NB4 (cell line): ENCODE results near the gene RGS3.

Experiments used
- DNase-seq: peaks from one replicate; pipeline ENCODE4 v3.0.0; 2010; ENCODE audit warnings: low read depth
- H3K4me3 ChIP-seq: one replicate; pipeline ENCODE4 v1.5.1; 2011; ENCODE audit warnings: mild to moderate bottlenecking, low read depth, low read length, moderate library complexity
- MYC ChIP-seq: IDR thresholded peaks from 2 replicates; pipeline ENCODE4 v1.6.1; 2011; ENCODE audit warnings: low read depth, low read length
- POLR2A ChIP-seq: IDR thresholded peaks from 2 replicates; pipeline ENCODE4 v1.6.1; 2011; ENCODE audit warnings: mild to moderate bottlenecking; ENCODE audit not compliant: insufficient read length; ENCODE audit errors: extremely low read depth
- TF ChIP-seq, protein P1 (sequence below): IDR thresholded peaks from 2 replicates; pipeline ENCODE4 v1.6.1; 2011; ENCODE audit warnings: low read depth, low read length
- TF ChIP-seq, protein P2 (sequence below): IDR thresholded peaks from one replicate; pipeline ENCODE4 v1.5.1; 2012; ENCODE audit warnings: low read depth, low read length

The RGS3 gene

DNA sequence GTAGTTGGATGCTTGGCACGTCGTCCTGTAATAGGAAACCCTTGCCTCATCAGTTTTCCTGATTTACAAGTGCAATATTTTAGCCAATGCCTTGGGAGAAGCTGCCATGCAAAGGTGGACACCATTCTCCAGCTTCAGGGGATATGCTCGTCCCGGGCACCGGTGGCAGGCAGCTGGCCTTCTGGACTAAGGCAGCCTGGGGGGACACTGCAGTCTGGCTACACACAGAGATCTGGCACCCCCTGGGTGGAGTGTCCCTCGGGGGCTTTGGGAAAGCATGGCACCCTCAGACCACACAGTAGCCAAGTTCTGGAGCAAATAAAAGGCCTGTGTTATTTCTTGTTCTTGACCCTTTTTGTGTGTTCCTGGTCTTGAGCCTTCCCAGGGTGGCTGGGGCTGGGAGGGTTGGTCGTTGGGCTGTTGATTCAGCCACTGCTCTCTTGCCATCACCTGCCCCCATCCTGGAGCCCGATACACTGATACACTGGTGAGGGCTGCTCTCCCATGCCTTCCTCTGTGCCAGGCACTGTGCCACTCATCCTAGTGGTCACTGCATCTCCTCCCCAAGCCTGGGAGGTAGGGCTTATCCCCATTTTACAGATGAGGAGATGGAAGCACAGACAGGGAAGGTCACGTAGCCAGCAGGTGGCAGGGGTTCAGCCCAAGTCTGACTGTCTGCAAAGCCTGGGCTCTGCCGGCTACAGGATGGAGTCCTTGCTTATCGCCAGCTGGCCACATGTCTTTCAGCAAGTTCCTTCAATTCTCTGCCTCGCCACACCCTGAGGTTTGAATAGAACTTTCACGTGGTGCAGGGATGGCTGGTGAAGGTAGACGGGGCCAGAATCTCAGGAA is 134.1 kb downstream of the RGS3 start:
- no peak overlapping the region for H3K4me3 ChIP-seq
- TF ChIP-seq, protein P1, sequence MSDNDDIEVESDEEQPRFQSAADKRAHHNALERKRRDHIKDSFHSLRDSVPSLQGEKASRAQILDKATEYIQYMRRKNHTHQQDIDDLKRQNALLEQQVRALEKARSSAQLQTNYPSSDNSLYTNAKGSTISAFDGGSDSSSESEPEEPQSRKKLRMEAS, result no peak
- no peak for TF ChIP-seq MYC
- TF ChIP-seq, protein P2, sequence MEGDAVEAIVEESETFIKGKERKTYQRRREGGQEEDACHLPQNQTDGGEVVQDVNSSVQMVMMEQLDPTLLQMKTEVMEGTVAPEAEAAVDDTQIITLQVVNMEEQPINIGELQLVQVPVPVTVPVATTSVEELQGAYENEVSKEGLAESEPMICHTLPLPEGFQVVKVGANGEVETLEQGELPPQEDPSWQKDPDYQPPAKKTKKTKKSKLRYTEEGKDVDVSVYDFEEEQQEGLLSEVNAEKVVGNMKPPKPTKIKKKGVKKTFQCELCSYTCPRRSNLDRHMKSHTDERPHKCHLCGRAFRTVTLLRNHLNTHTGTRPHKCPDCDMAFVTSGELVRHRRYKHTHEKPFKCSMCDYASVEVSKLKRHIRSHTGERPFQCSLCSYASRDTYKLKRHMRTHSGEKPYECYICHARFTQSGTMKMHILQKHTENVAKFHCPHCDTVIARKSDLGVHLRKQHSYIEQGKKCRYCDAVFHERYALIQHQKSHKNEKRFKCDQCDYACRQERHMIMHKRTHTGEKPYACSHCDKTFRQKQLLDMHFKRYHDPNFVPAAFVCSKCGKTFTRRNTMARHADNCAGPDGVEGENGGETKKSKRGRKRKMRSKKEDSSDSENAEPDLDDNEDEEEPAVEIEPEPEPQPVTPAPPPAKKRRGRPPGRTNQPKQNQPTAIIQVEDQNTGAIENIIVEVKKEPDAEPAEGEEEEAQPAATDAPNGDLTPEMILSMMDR, result no peak
- TF ChIP-seq POLR2A, result no peak
- DNase-seq, result no peak

DNA sequence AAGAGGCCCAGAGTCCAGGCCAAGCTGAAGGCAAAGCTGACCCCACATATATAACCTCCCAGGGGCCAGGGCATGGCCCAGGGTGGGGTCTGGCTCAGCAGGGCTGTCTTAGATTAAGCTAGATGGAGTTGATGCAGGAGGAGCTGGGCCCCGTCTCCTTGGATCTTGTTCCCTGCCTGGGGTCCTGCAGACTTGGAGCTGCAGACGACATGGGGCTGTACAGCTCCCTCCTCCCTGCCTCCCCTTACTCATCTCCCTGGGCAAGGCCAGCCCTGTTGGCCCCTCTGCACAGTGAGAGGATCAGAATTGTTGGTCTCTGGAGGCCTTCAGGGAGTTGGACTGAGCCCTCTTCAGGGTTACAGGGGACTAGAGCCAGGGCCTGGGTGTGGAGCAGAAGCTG is 134.9 kb downstream of the RGS3 start:
- TF ChIP-seq POLR2A (no peak), MYC (no peak)
- TF ChIP-seq, protein P2, result no peak
- TF ChIP-seq, protein P1, result no peak
- no peak overlapping the region for H3K4me3 ChIP-seq
- no peak for DNase-seq

DNA sequence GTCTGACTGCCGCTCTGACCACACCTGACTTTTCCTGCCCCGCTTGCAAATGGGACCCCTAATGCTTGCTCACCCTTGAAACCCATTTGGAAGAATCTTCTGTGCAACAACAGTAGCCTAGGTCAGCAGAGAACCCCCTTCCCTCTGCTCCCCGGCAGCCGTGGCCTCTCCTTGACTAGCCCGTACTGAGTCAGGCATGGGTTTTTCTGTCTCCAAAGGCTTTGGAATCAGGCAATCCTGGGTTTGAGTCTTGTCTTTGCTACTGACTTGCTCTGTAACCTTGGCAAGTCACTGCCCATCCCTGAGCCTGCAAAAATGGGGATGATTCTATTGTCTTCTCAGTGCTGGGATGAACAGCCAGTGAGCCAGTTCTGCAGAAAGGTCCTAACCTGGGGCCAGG is 135.4 kb downstream of the RGS3 start:
- TF ChIP-seq, protein P2, result no peak
- TF ChIP-seq MYC (no peak), POLR2A (no peak)
- TF ChIP-seq, protein P1, result no peak
- no peak for DNase-seq
- H3K4me3 ChIP-seq, result no peak overlapping the region

DNA sequence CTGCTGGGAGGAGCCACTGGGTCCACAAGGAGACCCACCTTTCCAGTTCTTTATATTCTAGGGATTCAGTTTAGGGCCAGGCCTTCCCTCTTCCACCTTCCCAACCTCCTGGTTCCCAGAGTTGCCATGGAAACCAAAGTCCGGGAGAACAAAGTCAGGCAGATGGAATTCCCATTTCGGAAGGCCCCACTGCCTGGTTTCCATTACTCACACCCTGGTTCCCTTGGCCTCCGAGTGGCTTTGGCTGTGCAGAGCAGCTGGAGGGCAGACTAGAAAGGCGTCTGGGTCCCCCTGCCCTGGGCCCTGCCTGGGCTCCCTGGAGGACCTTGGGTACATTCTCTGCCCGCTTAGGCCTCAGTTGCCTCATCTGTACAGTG is 136.1 kb downstream of the RGS3 start:
- no peak overlapping the region for H3K4me3 ChIP-seq
- TF ChIP-seq POLR2A, result no peak
- TF ChIP-seq, protein P2, result no peak
- TF ChIP-seq, protein P1, result no peak
- no peak for TF ChIP-seq MYC
- DNase-seq, result no peak

DNA sequence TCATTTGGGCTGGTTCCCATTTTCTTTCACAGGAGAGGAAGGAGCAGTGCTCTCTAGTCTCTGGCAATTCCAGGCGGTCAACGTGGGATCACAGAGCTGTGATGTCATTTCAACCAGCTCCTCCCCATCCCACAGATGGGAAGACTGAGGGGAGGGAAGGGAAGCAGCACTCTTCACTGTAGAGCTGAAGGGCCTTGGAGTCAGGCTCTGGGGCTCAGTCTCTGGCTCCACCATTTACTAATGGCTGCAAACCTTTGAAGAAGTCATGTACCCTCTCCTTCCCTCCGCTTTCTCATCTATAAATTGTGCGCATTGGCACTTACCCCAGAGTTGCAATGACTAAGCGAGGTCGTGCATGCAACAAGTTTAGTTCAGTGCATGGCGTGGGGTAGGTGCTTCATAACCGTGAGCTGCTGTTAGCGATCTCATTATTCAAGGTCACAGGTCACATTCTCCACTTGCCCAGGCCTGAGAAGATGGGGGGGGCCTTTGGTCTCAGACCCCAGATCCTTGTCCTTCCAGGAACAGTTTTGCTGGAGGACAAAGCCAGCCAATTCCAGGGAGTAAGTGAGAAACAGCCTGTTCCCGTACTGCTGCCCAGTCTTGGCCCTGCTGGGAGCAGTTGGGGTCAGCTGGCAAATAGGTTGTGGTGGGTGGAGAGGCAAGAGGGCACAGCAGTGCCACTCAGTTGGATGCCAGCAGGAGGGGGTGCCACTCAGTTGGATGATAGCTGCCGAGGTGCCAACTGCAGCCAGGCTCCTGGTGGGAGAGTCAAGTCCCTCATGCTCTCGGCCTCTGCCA is 136.7 kb downstream of the RGS3 start:
- DNase-seq, result no peak
- no peak overlapping the region for H3K4me3 ChIP-seq
- no peak for TF ChIP-seq POLR2A
- TF ChIP-seq, protein P2, result no peak
- TF ChIP-seq MYC, result no peak
